ENCODE measurements around the gene RPP38. TPM values are rescaled to one million over a fixed set of nuclear protein-coding genes. Genes with fewer than 3 reads are reported as not detected.

Gene RPP38
- total RNA-seq, 1 experiment from 2014 or later, result 30.8 TPM

DNA sequence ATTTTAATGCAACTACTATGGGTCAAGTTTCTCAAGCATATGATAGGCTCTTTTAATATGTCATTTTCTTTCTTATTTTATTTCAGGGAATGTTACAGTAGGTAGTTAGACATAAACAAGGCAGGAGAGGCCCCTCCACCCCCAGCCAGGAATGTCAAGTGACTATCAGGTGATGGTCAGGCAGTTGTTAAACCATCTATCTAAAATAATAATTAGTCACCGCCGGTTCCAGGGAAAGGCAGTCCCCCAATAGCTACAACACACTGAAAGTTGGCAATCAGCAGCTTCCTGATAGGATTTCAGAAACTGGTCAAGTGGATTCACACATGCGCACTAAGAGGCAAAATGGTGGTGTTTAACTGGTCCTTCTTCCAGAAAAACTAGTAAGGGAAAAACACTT lies 44.1 kb upstream of the RPP38 start:
- Mint-ChIP-seq H3K36me3 (ENCODE audit: insufficient read depth, unreplicated experiment) (no peaks in the 10 kb centered on the region), H3K27me3 (ENCODE audit: insufficient read depth, unreplicated experiment) (no peaks in the 10 kb centered on the region), H3K9me3 (ENCODE audit: unreplicated experiment) (no peaks in the 10 kb centered on the region), H3K4me3 (ENCODE audit: unreplicated experiment) (no peak overlapping the region), H3K27ac (ENCODE audit: low read depth, unreplicated experiment) (no peak overlapping the region), H3K4me1 (ENCODE audit: insufficient read depth, unreplicated experiment) (no peaks in the 10 kb centered on the region)
- TF ChIP-seq, protein P1, sequence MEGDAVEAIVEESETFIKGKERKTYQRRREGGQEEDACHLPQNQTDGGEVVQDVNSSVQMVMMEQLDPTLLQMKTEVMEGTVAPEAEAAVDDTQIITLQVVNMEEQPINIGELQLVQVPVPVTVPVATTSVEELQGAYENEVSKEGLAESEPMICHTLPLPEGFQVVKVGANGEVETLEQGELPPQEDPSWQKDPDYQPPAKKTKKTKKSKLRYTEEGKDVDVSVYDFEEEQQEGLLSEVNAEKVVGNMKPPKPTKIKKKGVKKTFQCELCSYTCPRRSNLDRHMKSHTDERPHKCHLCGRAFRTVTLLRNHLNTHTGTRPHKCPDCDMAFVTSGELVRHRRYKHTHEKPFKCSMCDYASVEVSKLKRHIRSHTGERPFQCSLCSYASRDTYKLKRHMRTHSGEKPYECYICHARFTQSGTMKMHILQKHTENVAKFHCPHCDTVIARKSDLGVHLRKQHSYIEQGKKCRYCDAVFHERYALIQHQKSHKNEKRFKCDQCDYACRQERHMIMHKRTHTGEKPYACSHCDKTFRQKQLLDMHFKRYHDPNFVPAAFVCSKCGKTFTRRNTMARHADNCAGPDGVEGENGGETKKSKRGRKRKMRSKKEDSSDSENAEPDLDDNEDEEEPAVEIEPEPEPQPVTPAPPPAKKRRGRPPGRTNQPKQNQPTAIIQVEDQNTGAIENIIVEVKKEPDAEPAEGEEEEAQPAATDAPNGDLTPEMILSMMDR (IDR thresholded peaks at IDR 0.05; ENCODE audit: unreplicated experiment), result no peak
- no TSS peak for BruUV-seq (replicated peaks)
- DNase-seq (ENCODE audit: unreplicated experiment), result no peak
- ChIA-PET POLR2A (interaction anchor here (0.7 kb wide), 1 partner anchor 175 kb away, joined by 3 read pairs; no protein-coding TSS in a partner anchor), CTCF (interaction anchor here (0.6 kb wide), 1 partner anchor 21 kb away, joined by 3 read pairs; no protein-coding TSS in a partner anchor)
- intact Hi-C loops (cut with micrococcal nuclease), result no loop called here

DNA sequence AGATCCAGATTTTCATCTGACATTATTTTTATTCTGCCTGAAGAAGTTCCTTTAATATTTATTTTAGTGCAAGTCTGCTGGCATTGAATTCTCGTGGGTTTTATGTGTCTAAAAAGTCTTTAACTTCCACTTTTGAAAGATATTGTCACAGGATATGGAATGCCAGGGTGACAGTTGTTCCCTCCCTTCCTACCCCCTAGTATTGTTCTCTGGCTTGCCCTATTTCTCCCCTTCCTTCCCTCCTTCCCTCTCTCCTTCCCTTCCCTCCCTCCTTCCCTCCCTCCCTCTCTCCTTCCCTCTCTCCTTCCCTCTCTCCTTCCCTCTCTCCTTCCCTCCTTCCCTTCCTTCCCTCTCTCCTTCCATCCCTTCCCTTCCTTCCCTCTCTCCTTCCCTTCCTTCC lies 38.5 kb upstream of the RPP38 start:
- peaks cover 11% of the 10 kb centered on the region for H3K9me3 Mint-ChIP-seq (ENCODE audit: unreplicated experiment)
- intact Hi-C loops (cut with micrococcal nuclease), result no loop called here
- ChIA-PET POLR2A (no interaction called here), CTCF (no interaction called here)
- no peak for DNase-seq (ENCODE audit: unreplicated experiment)
- no peaks in the 10 kb centered on the region for H3K4me1 Mint-ChIP-seq (ENCODE audit: insufficient read depth, unreplicated experiment)
- H3K36me3 Mint-ChIP-seq (ENCODE audit: insufficient read depth, unreplicated experiment), result no peaks in the 10 kb centered on the region
- no TSS peak for BruUV-seq (replicated peaks)
- no peaks in the 10 kb centered on the region for H3K27me3 Mint-ChIP-seq (ENCODE audit: insufficient read depth, unreplicated experiment)
- H3K4me3 Mint-ChIP-seq (ENCODE audit: unreplicated experiment), result no peak overlapping the region
- TF ChIP-seq, protein P1 (IDR thresholded peaks at IDR 0.05; ENCODE audit: unreplicated experiment), result no peak
- no peak overlapping the region for H3K27ac Mint-ChIP-seq (ENCODE audit: low read depth, unreplicated experiment)

DNA sequence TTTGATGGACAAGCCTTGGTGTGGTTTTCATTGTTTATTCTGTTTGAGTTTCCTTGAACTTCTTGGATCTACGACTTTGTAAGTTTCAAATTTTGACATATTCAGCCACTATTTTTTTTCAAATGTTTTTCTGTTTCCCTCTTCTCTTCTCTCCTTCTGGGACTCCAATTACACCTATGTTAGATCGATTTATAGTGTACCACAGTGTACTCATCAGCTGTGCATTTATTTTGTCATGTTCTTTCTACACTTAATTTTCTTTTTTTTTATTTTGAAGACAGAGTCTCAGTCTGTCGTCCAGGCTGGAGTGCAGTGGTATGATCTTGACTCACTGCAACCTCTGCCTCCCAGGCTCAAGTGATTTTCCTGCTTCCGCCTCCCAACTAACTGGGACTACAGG lies 37.2 kb upstream of the RPP38 start:
- no peak overlapping the region for H3K27ac Mint-ChIP-seq (ENCODE audit: low read depth, unreplicated experiment)
- ChIA-PET CTCF (no interaction called here), POLR2A (interaction anchor here (0.6 kb wide), 1 partner anchor 11 kb away, joined by 3 read pairs; no protein-coding TSS in a partner anchor)
- H3K4me1 Mint-ChIP-seq (ENCODE audit: insufficient read depth, unreplicated experiment), result no peaks in the 10 kb centered on the region
- no peaks in the 10 kb centered on the region for H3K36me3 Mint-ChIP-seq (ENCODE audit: insufficient read depth, unreplicated experiment)
- intact Hi-C loops (cut with micrococcal nuclease), result no loop called here
- H3K27me3 Mint-ChIP-seq (ENCODE audit: insufficient read depth, unreplicated experiment), result no peaks in the 10 kb centered on the region
- TF ChIP-seq, protein P1 (IDR thresholded peaks at IDR 0.05; ENCODE audit: unreplicated experiment), result no peak
- H3K9me3 Mint-ChIP-seq (ENCODE audit: unreplicated experiment), result peaks cover 11% of the 10 kb centered on the region
- DNase-seq (ENCODE audit: unreplicated experiment), result no peak
- H3K4me3 Mint-ChIP-seq (ENCODE audit: unreplicated experiment), result no peak overlapping the region
- no TSS peak for BruUV-seq (replicated peaks)

DNA sequence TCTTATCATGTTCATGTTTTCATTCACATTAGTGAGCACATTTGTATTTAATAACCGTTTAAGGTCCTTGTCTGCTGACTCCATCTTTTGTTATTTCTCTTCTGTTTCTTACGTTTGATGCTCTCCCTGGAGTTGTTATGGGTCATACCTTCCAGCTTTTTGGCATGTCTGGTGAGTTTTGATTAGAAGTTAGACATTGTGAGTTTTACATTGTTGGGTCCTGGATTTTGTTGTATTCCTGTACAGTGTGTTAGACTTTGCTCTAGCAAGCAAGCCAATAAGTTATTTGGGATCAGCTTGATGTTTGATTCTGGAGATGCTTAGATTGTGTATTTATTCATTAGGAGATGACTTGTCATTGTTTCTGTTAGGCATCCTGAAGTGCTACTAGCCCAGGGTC lies 36.5 kb upstream of the RPP38 start:
- intact Hi-C loops (cut with micrococcal nuclease), result no loop called here
- no peaks in the 10 kb centered on the region for H3K4me1 Mint-ChIP-seq (ENCODE audit: insufficient read depth, unreplicated experiment)
- TF ChIP-seq, protein P1 (IDR thresholded peaks at IDR 0.05; ENCODE audit: unreplicated experiment), result no peak
- ChIA-PET POLR2A (no interaction called here), CTCF (no interaction called here)
- BruUV-seq (replicated peaks), result no TSS peak
- no peaks in the 10 kb centered on the region for H3K27me3 Mint-ChIP-seq (ENCODE audit: insufficient read depth, unreplicated experiment)
- H3K4me3 Mint-ChIP-seq (ENCODE audit: unreplicated experiment), result no peak overlapping the region
- no peak overlapping the region for H3K27ac Mint-ChIP-seq (ENCODE audit: low read depth, unreplicated experiment)
- no peak for DNase-seq (ENCODE audit: unreplicated experiment)
- H3K36me3 Mint-ChIP-seq (ENCODE audit: insufficient read depth, unreplicated experiment), result no peaks in the 10 kb centered on the region
- peaks cover 11% of the 10 kb centered on the region for H3K9me3 Mint-ChIP-seq (ENCODE audit: unreplicated experiment)

Measured in MCF 10A (cell line).